Measurements from ENCODE around the gene NSMF.

NSMF gene

GRCh38 chr9:137491735-137492432 is 32.8 kb upstream of the NSMF start:
- DNase-seq (ENCODE audit: low spot score): no peak

GRCh38 chr9:137490532-137491186 is 31.5 kb upstream of the NSMF start:
- no peak for DNase-seq (ENCODE audit: low spot score)

DNA sequence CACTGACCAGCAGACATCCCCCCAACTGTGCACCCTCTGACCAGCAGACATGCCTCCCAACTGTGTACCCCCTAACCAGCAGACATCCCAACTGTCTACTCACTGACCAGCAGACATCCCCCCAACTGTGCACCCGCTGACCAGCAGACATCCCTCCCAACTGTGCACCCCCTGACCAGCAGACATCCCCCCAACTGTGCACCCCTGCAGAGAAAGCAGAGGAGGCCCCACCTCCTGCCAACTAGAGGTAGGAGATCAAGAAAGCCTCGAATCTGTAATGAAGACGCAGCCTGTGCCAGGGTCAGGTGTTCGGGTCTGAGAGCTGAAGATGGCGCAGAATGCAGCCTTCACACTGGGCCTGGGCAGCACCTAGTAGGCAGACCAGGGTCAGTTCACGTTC is 29.8 kb upstream of the NSMF start:
- no peak for DNase-seq (ENCODE audit: low spot score)

DNA sequence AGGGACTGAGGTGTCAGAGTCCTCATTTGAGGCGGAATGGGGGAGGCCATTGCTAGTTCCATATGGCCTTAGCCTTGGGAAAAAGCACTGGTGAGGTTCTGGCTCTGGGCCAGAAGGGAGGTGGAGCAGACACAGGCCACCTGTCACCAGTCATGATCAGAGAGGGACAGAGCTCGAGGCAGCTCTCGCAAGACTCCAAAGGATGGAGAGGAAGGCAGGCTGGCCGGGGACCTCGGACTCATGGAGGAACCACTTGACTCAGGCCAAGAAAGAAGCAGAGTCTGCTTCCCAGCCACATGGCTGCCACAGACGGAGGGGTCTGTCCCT is 29.2 kb upstream of the NSMF start:
- no peak for DNase-seq (ENCODE audit: low spot score)

- no peak for DNase-seq (ENCODE audit: low spot score)
These were observed 28.6 kb upstream of the NSMF start for GRCh38 chr9:137487454-137488326.

DNA sequence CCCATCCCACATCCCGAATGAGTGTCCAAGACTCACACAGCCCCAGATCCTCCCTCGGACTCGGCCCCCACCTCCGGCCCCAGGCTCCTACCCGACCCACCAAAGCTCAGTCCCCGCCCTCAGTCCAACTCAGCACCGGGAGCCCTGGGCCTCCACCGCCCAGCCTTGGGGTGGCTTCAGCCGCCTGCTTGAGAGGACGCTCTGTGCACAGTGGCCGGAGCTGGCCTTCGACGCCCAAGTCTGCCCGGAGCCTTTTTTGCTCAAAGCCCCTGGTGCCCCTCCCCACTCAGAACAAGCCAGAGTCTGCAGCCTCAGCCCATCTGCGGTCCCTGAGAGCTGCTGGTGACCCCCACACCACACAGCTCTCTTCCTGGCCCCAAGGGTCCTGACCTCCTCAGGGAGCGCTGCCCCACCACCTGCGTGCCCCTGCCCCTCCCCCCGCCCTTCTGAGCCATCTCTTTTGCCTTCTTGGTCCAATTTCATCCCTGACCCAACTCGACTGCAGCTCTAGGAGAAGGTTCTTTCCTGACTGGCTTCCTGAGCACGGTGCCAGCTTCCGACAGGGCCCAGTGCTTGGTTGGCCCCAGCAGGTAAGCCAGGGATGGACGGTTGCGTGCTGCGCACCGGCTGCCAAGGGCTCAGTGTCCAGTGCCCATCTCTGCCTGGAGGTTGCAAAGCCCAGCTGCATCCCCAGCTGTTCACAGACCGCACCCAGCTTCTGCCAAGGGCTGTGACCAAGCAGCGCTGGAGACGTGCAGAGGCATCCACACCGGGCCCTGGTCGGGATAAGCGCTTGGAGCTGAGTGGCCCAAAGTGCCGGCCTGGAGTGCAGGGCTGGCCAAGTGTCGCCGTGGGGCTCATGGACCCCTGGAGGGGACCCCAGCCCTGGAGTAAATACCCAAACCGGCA is 27.7 kb upstream of the NSMF start:
- no peak for DNase-seq (ENCODE audit: low spot score)

DNA sequence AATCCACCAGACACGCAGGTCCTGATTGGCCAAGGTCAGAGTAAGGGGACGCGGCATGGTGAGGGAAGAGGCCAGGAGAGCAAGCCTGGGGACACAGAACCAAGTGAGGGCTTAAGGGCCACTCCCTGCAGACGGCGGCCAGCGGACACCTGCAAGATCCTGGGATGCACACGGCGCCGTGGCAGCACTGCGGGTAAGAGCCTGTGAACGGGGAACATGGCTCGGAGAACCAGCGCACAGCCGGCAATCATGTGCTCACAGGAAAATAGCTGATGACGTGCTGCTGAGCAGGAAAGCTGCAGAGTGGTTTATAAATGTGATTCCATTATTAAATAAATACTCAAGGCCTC is 27.0 kb upstream of the NSMF start:
- DNase-seq (ENCODE audit: low spot score): no peak

- no peak for DNase-seq (ENCODE audit: low spot score)
These were observed 26.4 kb upstream of the NSMF start for GRCh38 chr9:137485343-137486140.

DNA sequence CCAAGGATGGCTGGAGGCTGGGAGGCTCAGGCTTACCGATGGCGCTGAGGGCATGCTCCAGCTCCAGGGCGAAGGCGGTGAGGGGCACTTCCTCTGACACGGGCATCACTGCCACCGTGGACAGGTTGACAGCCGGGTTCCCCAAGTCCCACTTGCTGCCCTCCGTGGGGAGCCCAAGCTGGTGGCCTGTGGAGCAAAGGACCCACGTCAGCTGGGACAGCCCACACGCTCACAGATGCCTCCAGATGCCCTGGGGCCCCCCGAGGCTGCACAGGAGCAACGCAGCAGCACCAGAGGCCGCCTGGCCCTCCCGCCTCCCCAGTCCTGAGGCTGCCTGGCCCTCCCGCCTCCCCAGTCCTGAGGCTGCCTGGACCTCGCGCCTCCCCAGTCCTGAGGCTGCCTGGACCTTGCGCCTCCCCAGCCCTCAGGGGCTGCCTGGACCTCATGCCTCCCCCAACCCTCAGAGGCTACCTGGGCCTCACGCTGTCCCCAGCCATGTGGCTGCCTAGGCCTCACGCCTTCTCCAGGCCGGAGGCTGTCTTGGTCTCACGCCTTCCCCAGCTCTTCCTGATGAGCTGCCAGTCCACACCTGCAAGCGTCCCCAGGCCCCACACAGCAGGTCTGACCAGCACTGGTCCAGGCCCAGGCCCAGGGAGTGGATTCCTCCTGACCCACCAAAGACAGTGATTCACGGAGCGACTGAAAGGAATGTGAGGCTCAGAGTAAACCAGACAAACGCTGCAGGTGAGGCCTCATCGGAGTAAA is 25.6 kb upstream of the NSMF start:
- no peak for DNase-seq (ENCODE audit: low spot score)

DNA sequence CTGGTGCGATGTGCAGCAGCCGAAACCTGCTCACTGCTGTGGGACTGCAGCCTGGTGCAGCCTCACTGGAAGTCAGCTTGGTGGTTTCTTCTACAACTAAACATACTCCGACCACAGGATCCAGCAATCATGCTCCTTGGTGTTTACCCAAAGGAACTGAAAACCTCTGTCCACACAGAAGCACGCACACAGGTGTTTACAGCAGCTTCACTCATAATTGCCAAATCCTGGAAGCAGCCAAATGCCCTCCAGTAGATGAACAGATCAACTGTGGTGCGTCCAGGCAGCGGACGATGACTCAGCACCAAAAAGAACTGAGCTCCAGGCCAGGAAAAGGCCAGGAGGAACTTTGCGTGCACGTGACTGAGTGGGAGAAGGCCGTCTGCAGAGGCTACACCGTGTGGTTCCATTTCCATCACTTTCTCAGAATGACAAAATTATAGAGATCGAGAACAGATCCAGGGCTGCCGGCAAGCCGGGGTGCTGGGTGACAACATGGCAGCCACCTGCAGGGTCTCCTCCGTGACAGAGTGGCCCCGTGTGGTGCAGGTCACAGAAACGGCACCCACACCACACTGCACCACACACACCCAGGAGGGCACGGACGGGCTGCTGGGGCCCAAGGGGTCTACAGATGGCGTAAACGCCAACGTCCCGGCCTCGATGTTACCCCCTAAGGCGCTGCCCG is 23.1 kb upstream of the NSMF start:
- DNase-seq (ENCODE audit: low spot score): no peak

GRCh38 chr9:137480686-137481683 is 21.9 kb upstream of the NSMF start:
- DNase-seq (ENCODE audit: low spot score): no peak

GRCh38 chr9:137479892-137480685 is 21.0 kb upstream of the NSMF start:
- no peak for DNase-seq (ENCODE audit: low spot score)

GRCh38 chr9:137478962-137479861 is 20.1 kb upstream of the NSMF start:
- no peak for DNase-seq (ENCODE audit: low spot score)

GRCh38 chr9:137478613-137478961 is 19.5 kb upstream of the NSMF start:
- no peak for DNase-seq (ENCODE audit: low spot score)

DNA sequence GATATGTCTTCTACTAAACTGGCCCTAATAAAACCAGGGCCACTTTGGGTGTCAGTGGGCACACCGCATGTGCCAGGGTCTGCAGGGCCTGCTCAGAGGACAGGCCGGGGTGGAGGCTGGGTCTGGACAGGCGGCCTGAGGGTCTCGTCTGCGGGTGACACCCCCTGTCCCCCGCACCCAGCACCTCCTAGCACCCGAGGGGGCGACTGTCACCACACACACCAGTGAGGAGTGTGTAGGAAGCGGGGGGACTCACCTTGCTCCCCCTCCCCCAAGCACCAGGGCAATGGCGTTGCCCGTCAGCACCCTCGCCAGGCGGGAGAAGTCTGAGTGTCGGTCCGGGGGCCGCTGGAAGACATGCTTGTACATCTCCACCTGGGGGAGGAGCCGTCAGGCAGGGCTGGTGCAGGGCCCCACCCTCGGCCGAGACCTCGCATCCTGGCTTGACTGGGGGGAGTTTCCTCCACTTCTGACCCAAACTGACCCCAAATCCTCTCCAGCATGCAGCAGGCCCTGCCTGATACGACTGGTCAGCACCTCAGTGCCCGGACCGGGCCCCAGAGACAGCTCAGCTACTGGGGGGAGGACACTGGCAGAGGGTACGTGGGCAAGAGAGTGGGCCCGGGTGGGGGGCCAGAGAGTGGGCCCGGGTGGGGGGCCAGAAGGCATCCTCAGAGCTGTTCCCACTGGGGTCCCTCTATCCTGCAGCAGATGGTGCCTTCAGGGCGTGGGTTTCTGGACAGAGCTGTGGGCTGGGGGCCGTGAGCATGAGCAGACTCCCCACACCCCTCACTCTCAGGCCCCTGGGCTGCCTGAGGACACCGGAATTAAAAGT is 18.9 kb upstream of the NSMF start:
- no peak for DNase-seq (ENCODE audit: low spot score)

DNA sequence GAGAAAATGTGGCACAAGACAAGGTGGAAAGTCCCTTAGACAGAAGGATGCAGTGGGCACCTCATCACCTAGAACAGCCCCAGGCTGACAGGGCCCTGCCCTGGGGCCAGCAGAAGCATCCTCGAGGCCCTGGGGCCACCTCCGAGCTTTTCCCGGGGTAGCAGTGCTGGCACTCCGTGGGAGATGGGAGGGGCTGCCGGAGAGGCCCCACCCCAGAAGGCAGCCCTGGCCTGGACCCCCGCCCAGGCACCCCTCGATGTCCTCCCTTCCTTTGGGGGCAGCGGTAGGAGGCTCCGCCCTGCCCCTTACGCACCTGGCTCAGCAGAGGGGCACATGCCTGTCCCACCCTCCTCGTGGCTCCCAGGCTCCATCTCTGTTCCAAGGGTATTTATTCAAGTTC is 17.7 kb upstream of the NSMF start:
- no peak for DNase-seq (ENCODE audit: low spot score)
